Muscle of arm (tissue), 12 donors: ENCODE measurements around the gene MRPL20. TPM values are rescaled to one million over a fixed set of nuclear protein-coding genes. Genes with fewer than 3 reads are reported as not detected.
"Not testable (repeated sequence)": the region's sequence is repeated elsewhere in the genome, so short reads cannot be mapped to it uniquely, and the experiment has no call there.

Source experiments
- DNase-seq: peaks from one replicate; pipeline ENCODE4 v3.0.0-alpha.2; 2013
- polyA plus RNA-seq, 12 donors: library from polyadenylated mRNA; unstranded; fragments of 120-200 nt; gene quantifications; one replicate each; pipeline ENCODE4 v1.2.1, GENCODE V29; 2013; ENCODE audit not compliant: insufficient read length in 12 of 12

Gene MRPL20
- polyA plus RNA-seq, 12 donors: 96.9 to 118 (median 106) TPM; not detected in 1

GRCh38 chr1:1412311-1412902, 5.3 kb upstream of the MRPL20 start:
- not testable (repeated sequence) for DNase-seq

- no peak for DNase-seq
Measured at GRCh38 chr1:1411626-1412025, 4.5 kb upstream of the MRPL20 start.

- DNase-seq: not testable (repeated sequence)
Measured at GRCh38 chr1:1410238-1410637, 3.1 kb upstream of the MRPL20 start.

- no peak for DNase-seq
Measured at GRCh38 chr1:1407636-1408318, 684 bp upstream of the MRPL20 start.

- no peak for DNase-seq
Measured at GRCh38 chr1:1406101-1406820, 832 bp downstream of the MRPL20 start.

GRCh38 chr1:1403653-1404052, 3.4 kb downstream of the MRPL20 start:
- no peak for DNase-seq

- DNase-seq: not testable (repeated sequence)
Measured at GRCh38 chr1:1402901-1403392, 4.1 kb downstream of the MRPL20 start.

GRCh38 chr1:1402072-1402900, 4.8 kb downstream of the MRPL20 start:
- DNase-seq: no peak

GRCh38 chr1:1401457-1402010, 5.6 kb downstream of the MRPL20 start:
- no peak for DNase-seq

GRCh38 chr1:1400576-1401456, 6.3 kb downstream of the MRPL20 start:
- no peak for DNase-seq

GRCh38 chr1:1399872-1400575, 7.1 kb downstream of the MRPL20 start:
- DNase-seq: no peak

GRCh38 chr1:1399187-1399871, 7.8 kb downstream of the MRPL20 start, which contains the start of gene CCNL2:
TSS of gene CCNL2 (minus strand) at chr1:1399335. CDS start at chr1:1399306, 29 bp downstream.
- peak; percentile 98 for DNase-seq

- no peak for DNase-seq
Measured at GRCh38 chr1:1398677-1399186, 8.4 kb downstream of the MRPL20 start.

GRCh38 chr1:1397839-1398523, 9.1 kb downstream of the MRPL20 start:
- no peak for DNase-seq

- DNase-seq: no peak
Measured at GRCh38 chr1:1395166-1395565, 11.9 kb downstream of the MRPL20 start.

GRCh38 chr1:1394116-1394515, 13.0 kb downstream of the MRPL20 start:
- no peak for DNase-seq

GRCh38 chr1:1393428-1393827, 13.7 kb downstream of the MRPL20 start:
- DNase-seq: no peak

GRCh38 chr1:1393014-1393413, 14.1 kb downstream of the MRPL20 start:
- DNase-seq: no peak
